HFFc6 (cell line): ENCODE measurements around the gene MAB21L3. TPM values are rescaled to one million over a fixed set of nuclear protein-coding genes. Genes with fewer than 3 reads are reported as not detected.

Experiments
- DNase-seq: peaks from one replicate; pipeline ENCODE4 v3.0.0-alpha.2; 2018
- H3K27ac Mint-ChIP-seq: 2 replicates; pipeline ENCODE4 v1.8.0; 2020; ENCODE audit warnings: mild to moderate bottlenecking, mixed read lengths
- H3K27me3 Mint-ChIP-seq: 2 replicates; pipeline ENCODE4 v1.8.0; 2021; ENCODE audit warnings: mild to moderate bottlenecking, moderate library complexity, mixed read lengths; ENCODE audit not compliant: insufficient read depth
- H3K36me3 Mint-ChIP-seq: 2 replicates; pipeline ENCODE4 v1.8.0; 2021; ENCODE audit warnings: low read depth, mixed read lengths
- H3K4me1 Mint-ChIP-seq: 2 replicates; pipeline ENCODE4 v1.8.0; 2020; ENCODE audit warnings: low read depth, mixed read lengths
- H3K4me3 Mint-ChIP-seq: 2 replicates; pipeline ENCODE4 v1.8.0; 2020; ENCODE audit warnings: mild to moderate bottlenecking, moderate library complexity, mixed read lengths
- H3K9me3 Mint-ChIP-seq: 2 replicates; pipeline ENCODE4 v1.8.0; 2020; ENCODE audit warnings: mild to moderate bottlenecking, mixed read lengths
- CTCF ChIP-seq: fragments of 200-600 bp; sonication (generic); IDR thresholded peaks from 2 replicates; pipeline ENCODE4 v1.5.0; 2021; ENCODE audit warnings: antibody characterized with exemption, mild to moderate bottlenecking
- long read RNA-seq: library from polyadenylated mRNA; unstranded; transcript quantifications from one replicate; pipeline ENCODE4 v2.0.0, GENCODE V29; 2019
- total RNA-seq, 6 experiments: library from RNA; stranded (reverse); fragmentation: NEBNext Ultra II Directional; extraction: Animal tissue kit (Norgen Biotek cat#: 25700); gene quantifications; 2 replicates in 1 of 6; 3 replicates in 5 of 6; pipeline ENCODE4 v1.2.3, GENCODE V29; 2021

Gene MAB21L3
- total RNA-seq = under 1 TPM in 3 of 6 experiments, not detected in 3; 0.07 to 0.08 (median 0.07) TPM
- long read RNA-seq = 0 reads

GRCh38 chr1:116110567-116111523, at the start of gene MAB21L3:
Gene MAB21L3, plus strand, starts transcription at chr1:116111399. Its CDS starts 1,217 bp downstream, at chr1:116112616.
- Mint-ChIP-seq H3K27me3 (no peaks in the 10 kb centered on the region; the same call in 1 of the 2 replicates), H3K4me1 (peaks cover 65% of the 10 kb centered on the region), H3K36me3 (0 out of 2 replicates have a peak, but pooled peaks cover 5% of the 10 kb centered on the region), H3K4me3 (no peak within 1 kb of the TSS), H3K27ac (no peak within 1 kb of the TSS), H3K9me3 (no peaks in the 10 kb centered on the region)
- TF ChIP-seq CTCF = no peak
- DNase-seq = no peak

GRCh38 chr1:116062201-116062600, 49.0 kb upstream of the MAB21L3 start:
- DNase-seq = no peak
- peaks cover 25% of the 10 kb centered on the region for H3K4me1 Mint-ChIP-seq
- no peaks in the 10 kb centered on the region; the same call in 1 of the 2 replicates for H3K27me3 Mint-ChIP-seq
- H3K36me3 Mint-ChIP-seq = peaks cover 42% of the 10 kb centered on the region
- H3K4me3 Mint-ChIP-seq = no peak overlapping the region
- peaks cover 8% of the 10 kb centered on the region; the same call in 1 of the 2 replicates for H3K9me3 Mint-ChIP-seq
- H3K27ac Mint-ChIP-seq = no peak overlapping the region
- no peak for TF ChIP-seq CTCF

GRCh38 chr1:116064616-116065015, 46.6 kb upstream of the MAB21L3 start:
- Mint-ChIP-seq H3K9me3 (no peaks in the 10 kb centered on the region), H3K4me1 (peaks cover 42% of the 10 kb centered on the region), H3K36me3 (peaks cover 38% of the 10 kb centered on the region), H3K27ac (peak overlapping the region; percentile 29; the same call in 1 of the 2 replicates), H3K27me3 (no peaks in the 10 kb centered on the region; the same call in 1 of the 2 replicates), H3K4me3 (no peak overlapping the region)
- DNase-seq = peak; percentile 32
- no peak for TF ChIP-seq CTCF

DNA sequence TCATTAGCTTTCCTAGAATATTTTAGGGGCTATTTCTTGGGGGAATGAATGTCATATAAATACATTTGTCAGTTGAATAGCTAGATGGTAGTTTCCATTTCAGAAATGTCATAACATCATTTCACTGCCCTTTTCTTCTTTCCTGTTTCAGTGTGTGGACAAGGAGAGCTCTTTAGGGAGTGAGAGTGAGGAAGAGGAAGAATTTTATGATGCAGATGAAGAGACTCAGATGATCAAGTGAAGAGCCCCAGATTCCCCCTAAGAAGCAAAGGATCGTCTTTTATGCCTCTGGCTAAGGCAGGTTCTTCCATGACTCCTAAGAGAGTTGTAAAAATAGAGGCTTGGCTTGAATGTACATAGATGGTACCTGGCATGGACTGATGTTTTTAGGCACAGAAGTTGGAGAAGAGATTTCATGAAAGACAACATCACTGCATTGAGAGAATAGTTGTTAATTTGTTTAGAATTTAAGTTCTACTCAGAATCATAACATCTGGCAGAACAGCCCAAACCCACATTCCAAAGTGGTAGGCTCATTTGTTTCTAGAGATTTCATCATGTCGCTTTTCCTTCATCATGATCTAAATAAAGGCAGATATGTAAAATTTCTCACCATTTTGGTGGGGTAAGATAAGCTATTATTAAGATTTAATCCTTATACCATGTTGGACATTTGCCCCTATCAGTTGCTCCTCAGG, 44.2 kb upstream of the MAB21L3 start:
- H3K4me3 Mint-ChIP-seq = peak overlapping the region; percentile 69
- peak overlapping the region; percentile 96 for H3K27ac Mint-ChIP-seq
- no peak for TF ChIP-seq CTCF
- peaks cover 40% of the 10 kb centered on the region for H3K4me1 Mint-ChIP-seq
- peaks cover 38% of the 10 kb centered on the region for H3K36me3 Mint-ChIP-seq
- DNase-seq = peak; percentile 60
- H3K27me3 Mint-ChIP-seq = no peaks in the 10 kb centered on the region; the same call in 1 of the 2 replicates
- H3K9me3 Mint-ChIP-seq = no peaks in the 10 kb centered on the region

DNA sequence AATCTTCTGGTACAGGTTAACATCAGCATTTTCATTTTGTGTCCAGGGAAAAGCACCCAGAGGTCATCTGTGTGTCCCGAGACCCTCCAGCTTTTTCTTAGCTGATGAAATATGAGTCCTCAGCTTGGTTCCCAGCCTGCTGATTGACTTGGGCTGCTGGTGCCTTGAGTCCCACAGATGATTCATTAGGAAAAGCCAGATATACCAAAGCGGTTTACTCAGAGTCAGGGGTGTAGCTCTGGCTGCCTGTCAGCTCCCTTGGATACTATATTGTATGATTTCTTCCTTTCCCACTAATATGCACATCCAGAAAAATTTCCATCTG, 43.7 kb upstream of the MAB21L3 start:
- TF ChIP-seq CTCF = no peak
- Mint-ChIP-seq H3K4me1 (peaks cover 37% of the 10 kb centered on the region), H3K27me3 (no peaks in the 10 kb centered on the region; the same call in 1 of the 2 replicates), H3K36me3 (peaks cover 38% of the 10 kb centered on the region), H3K9me3 (no peaks in the 10 kb centered on the region), H3K4me3 (peak overlapping the region; percentile 69), H3K27ac (peak overlapping the region; percentile 96)
- DNase-seq = peak; percentile 76
